Fibroblast of villous mesenchyme (primary cell): ENCODE results near the gene SLC12A7. TPM values are rescaled to one million over a fixed set of nuclear protein-coding genes. Genes with fewer than 3 reads are reported as not detected.

Experiments used
- DNase-seq: peaks from one replicate; pipeline ENCODE4 v3.0.0-alpha.2; 2010; ENCODE audit warnings: low read depth
- H3K4me3 ChIP-seq: 2 replicates; pipeline ENCODE4 v1.5.1; 2011; ENCODE audit warnings: low read depth, mild to moderate bottlenecking, low read length
- total RNA-seq: library from RNA; depleted of rRNA; stranded (reverse); fragments of >200 nt; gene quantifications from 2 replicates; pipeline ENCODE4 v1.2.3, GENCODE V29; 2012
- TF ChIP-seq, protein P1 (sequence below): IDR thresholded peaks from 2 replicates; pipeline ENCODE4 v1.5.1; 2012; ENCODE audit warnings: low read depth, mild to moderate bottlenecking, low read length; ENCODE audit not compliant: insufficient read depth

SLC12A7 gene
- total RNA-seq, 1 donor = 9.5 TPM

DNA sequence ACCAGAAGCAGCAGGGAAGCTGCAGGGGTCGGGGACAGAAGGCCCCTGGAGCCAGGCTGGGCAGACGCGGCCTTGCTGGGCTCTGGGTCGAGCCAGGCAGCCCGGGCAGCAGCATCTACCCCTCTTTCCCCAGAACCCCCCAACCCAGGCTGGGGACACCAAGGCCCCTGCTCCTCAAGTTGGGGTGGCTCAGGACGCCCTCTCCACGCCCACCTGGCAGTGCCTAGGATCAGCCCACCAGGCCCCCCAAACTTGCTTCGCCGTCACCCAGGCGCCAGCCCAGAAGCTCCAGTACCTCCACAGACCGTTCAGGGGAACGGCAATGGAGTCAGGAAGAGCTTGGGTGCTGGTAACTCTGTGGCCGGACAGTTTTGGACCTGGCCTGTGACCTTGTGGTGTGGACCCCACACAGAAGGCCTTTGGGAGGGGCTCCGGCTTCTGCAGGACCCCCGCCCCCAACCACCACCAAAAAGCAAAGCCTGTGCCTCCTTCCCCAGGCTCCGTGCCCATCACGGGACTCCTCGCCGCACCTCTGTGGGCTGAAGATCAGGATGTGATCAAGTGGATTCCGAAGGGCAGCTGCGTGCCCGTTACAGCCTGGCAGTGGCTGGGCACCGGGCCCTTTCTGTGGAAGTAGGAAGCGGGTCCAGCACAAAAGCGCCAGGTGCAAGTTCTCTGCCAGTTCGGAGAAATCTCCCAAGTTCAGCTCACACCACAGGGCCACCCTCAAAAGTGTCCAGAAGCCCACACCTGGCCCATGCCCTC lies 2.1 kb downstream of the SLC12A7 start:
- DNase-seq = no peak
- no peak overlapping the region for H3K4me3 ChIP-seq
- TF ChIP-seq, protein P1, sequence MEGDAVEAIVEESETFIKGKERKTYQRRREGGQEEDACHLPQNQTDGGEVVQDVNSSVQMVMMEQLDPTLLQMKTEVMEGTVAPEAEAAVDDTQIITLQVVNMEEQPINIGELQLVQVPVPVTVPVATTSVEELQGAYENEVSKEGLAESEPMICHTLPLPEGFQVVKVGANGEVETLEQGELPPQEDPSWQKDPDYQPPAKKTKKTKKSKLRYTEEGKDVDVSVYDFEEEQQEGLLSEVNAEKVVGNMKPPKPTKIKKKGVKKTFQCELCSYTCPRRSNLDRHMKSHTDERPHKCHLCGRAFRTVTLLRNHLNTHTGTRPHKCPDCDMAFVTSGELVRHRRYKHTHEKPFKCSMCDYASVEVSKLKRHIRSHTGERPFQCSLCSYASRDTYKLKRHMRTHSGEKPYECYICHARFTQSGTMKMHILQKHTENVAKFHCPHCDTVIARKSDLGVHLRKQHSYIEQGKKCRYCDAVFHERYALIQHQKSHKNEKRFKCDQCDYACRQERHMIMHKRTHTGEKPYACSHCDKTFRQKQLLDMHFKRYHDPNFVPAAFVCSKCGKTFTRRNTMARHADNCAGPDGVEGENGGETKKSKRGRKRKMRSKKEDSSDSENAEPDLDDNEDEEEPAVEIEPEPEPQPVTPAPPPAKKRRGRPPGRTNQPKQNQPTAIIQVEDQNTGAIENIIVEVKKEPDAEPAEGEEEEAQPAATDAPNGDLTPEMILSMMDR = no peak

DNA sequence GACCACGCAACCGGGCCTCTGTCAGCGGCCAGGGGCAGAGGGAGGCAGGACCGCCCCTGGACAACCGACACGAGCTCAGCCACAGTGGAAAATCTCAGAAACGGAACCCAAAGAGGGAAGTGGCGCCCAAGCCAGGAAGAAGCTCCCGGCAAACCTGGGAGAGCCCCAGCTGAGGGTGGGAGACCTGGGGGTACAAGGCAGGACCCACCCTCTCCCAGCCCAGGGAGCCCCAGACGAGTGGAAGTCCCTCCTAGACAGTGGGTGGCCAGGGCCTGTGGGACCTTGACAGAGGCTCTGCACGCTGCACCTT lies 3.0 kb downstream of the SLC12A7 start:
- DNase-seq = no peak
- H3K4me3 ChIP-seq = no peak overlapping the region
- TF ChIP-seq, protein P1 = no peak

DNA sequence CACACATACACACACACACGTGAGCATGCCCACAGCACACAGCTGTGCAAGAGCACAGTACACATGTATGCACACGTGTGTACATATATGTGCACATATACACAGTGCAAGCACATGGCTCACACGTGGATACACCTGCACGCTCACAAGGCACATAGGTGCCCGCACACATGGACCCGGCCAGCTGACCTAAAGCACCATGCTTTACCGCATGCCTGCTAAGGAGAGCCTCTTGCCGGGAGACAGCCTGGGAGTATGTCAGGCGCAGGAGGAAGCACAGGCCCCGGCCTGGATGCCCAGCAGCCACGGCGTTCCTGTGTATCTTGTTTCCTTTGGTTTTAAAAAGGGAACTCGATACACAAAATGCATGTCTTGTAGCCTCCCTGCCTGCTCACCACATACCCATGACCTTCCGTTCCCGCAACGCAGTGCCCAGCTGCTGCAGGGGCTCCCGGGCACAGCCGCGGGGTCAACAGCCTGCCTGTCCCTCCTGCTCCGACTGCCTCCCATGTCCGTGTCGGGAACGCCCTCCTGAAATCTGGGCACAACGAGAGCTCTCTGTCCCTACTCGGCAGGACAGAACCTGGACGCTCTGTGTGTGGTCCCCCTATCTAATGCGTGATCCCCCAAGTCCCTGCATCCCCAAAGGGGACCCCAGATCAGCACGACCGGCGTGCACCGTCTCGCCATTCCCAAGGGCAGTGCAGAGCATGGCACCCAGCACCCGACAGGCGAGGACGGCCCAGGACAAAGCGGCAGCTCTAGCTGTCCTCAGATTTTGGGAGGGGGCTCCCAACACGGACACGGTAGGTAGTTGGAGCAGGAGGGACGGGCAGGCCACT lies 3.6 kb downstream of the SLC12A7 start:
- DNase-seq = no peak
- H3K4me3 ChIP-seq = no peak overlapping the region
- TF ChIP-seq, protein P1 = no peak

DNA sequence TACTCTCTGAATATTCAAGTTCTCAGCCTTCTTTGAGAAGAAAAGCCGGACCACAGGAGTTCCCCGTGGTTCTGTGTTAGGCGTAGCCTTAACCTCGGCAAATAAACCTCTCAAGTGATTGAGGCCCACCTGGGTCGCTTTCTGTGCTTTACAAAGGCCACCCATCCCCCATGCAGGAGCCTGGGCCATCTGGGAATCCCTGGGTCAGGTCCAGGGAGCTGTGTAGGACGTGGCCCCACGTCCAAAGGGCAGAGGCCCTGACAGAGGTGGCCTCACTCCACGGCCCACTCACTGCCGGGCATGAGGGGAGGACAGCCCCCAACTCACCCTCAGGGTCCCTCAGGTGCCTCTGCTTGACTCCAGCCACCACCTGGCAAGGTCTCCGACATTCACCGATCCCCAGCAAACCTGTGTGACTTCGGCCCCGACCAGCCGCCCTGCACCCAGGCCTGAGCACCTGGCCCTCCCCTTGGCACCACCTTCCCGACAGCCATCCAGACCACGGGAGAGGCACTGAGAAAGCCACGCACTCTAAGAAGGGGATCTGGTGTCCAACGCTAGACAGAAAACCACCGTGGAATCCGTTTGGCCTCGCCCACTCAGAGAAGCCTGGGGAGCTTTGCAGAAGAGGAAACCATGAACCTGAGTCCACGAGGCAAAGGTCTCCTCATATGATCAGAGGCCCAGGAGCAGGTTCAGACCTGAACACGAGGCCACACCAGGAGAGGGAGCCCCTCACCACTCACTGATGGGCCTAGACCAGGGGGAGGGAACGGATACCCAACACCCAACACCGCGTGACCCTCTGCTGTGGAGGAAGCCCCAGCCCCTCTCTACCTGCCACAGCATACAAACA lies 4.5 kb downstream of the SLC12A7 start:
- TF ChIP-seq, protein P1 = no peak
- no peak overlapping the region for H3K4me3 ChIP-seq
- no peak for DNase-seq

DNA sequence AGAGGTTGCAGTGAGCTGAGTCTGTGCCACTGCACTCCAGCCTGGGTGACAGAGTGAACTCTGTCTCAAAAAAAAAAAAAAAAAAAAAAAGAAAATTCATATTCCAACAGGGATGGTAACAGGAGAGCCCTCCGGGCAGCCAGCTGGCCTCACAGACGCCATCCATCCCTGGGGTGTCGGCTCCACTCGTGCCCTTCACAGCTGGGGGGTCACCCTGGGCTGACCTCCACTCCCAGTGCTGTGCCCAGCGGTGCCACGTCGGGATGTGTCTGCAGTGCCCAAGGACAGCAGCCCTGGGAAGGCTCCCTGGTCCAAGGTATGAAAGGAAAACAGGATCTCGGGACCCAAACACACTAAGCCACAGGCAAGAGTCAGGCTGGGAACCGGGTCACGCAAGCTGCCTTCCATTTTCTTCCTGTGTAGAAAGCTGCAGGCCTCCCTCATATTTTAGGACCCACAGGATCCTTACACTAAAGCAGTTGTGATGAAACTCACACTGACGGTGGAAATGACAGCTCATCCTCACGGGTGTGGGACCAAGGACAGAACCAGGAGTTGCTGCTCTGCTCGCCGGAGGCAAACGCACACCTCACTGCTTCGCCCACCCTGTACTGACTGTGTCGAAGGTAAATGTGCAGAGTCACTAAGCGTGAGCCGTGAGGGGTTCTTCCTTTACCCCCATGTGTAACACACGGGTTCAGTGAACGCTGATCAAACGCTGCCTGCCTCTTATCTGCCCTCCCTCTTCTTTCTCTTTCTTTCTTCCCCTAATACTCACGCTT lies 5.3 kb downstream of the SLC12A7 start:
- TF ChIP-seq, protein P1 = no peak
- H3K4me3 ChIP-seq = no peak overlapping the region
- DNase-seq = no peak
